ENCODE measurements around the gene DEPDC1B. TPM values are rescaled to one million over a fixed set of nuclear protein-coding genes. Genes with fewer than 3 reads are reported as not detected.

Gene DEPDC1B, protein sequence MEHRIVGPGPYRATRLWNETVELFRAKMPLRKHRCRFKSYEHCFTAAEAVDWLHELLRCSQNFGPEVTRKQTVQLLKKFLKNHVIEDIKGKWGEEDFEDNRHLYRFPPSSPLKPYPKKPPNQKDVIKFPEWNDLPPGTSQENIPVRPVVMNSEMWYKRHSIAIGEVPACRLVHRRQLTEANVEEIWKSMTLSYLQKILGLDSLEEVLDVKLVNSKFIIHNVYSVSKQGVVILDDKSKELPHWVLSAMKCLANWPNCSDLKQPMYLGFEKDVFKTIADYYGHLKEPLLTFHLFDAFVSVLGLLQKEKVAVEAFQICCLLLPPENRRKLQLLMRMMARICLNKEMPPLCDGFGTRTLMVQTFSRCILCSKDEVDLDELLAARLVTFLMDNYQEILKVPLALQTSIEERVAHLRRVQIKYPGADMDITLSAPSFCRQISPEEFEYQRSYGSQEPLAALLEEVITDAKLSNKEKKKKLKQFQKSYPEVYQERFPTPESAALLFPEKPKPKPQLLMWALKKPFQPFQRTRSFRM
- total RNA-seq: 2.4 TPM

DNA sequence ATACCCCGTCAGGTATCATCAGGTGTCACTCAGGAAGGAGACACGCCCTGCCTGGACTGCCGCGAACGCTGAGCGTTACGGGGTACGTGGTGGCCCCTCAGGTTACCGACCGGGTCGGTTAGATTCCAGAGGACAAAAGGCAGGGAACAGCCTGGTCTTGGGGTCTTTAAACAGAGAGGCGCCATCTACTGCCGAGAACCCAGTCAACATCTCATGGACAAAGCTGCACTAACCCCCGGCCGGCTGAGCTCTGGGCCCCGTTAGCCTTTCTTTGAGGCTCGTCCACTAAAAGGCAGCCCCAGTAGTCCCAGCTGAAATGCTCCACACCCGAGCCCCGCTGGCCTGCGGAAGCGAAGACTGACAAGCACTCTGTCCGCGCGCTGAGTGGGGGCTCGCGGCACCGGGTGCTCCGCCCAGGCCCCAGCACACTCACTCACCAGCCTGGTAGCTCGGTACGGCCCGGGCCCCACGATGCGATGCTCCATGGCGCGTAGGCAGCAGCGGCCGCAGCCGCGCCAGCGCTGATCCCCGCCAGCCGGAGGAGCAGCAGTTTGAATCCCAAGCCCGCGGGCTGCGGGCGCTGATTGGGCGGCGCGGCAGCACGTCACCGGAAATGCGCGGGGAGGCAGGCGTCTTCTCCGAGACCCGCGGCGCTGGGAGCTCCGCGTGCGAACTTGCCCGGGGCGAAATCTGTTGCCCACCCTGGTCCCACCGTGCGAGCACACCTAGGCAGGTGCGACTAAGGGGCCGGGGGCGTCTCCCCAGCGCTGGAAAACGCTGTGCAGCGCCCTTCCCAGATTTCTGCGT, at the start of gene DEPDC1B:
DEPDC1B (minus strand) TSS at position 558 of the 807 bp plus-strand sequence; CDS start at position 485, 73 bp downstream.
- DNase-seq (ENCODE audit: low spot score in 2 of 2): peak; percentile 46 to 90
- Histone ChIP-seq H3K9me3 (no peaks in the 10 kb centered on the region), H3K27ac (peak within 1 kb of the TSS; percentile 73 to 80), H3K27me3 (no peaks in the 10 kb centered on the region), H3K4me3 (peak within 1 kb of the TSS; percentile 72 to 88), H3K4me1 (peaks cover 0 to 10% of the 10 kb centered on the region in 2 donors), H3K36me3 (no peaks in the 10 kb centered on the region)
- TF ChIP-seq, protein P1, sequence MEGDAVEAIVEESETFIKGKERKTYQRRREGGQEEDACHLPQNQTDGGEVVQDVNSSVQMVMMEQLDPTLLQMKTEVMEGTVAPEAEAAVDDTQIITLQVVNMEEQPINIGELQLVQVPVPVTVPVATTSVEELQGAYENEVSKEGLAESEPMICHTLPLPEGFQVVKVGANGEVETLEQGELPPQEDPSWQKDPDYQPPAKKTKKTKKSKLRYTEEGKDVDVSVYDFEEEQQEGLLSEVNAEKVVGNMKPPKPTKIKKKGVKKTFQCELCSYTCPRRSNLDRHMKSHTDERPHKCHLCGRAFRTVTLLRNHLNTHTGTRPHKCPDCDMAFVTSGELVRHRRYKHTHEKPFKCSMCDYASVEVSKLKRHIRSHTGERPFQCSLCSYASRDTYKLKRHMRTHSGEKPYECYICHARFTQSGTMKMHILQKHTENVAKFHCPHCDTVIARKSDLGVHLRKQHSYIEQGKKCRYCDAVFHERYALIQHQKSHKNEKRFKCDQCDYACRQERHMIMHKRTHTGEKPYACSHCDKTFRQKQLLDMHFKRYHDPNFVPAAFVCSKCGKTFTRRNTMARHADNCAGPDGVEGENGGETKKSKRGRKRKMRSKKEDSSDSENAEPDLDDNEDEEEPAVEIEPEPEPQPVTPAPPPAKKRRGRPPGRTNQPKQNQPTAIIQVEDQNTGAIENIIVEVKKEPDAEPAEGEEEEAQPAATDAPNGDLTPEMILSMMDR (IDR thresholded peaks at IDR 0.05): peak in 2 of 3 experiments; percentile 10 to 26
- intact Hi-C loops (cut with DNase I): no loop called here

DNA sequence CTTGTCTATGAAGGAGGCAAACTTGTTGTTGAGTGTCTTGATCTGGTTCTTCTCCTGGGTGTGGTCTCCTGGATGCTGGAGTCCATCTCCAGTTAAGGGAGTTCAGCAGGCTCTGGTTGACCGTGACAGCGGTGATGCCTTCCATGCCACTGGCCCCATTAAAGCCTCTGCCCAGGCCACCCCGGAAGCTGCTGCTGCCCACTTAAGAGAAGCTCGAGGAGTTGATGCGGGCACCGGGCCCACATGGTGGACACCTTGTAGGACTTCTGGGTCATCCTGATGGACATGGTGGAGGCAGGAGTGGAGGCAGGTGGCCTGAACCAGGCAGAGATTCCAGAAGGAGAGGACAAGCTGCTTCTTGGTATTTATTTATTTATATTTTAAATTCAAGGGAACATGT, 44.7 kb upstream of the DEPDC1B start:
- DNase-seq (ENCODE audit: low spot score in 2 of 2): no peak
- Histone ChIP-seq H3K9me3 (peaks cover 0 to 24% of the 10 kb centered on the region in 2 donors), H3K4me1 (no peaks in the 10 kb centered on the region), H3K27me3 (no peaks in the 10 kb centered on the region), H3K36me3 (no peaks in the 10 kb centered on the region), H3K4me3 (no peak overlapping the region), H3K27ac (no peak overlapping the region)
- intact Hi-C loops (cut with DNase I): no loop called here
- TF ChIP-seq, protein P1 (IDR thresholded peaks at IDR 0.05): no peak

DNA sequence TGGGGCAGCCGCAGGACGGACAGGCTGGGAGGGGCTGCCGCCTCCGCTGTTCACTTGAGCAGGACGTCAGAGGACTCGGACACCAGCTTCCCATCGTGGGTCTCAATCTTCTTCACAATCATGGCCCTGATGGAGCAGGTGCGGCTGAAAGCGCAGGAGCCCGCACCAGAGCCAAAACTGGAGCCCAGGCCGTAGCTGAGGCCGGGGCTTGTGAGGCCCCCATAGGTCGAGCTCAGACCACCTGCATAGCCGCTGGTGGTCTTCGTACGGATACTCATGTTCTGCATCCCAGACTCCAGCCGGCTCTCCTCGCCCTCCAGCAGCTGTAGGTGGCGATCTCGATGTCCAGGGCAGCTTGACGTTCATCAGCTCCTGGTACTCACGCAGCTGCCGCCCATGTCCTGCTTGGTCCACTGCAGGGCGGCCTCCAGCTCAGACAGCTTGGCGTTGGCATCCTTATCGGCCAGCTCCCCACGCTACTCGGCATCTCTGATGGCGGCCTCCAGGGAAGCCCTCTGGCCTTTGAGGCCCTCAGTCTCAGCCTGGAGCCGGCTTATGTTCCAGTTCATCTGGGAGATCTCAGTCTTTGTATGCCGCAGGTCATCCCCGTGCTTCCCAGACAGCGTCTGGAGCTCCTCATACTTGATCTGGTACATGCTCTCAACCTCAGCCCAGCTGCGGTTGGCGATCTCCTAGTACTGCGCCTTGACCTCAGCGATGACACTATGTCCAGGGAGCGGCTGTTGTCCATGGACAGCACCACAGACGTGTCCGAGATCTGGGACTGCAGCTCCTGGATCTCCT, 43.7 kb upstream of the DEPDC1B start:
- no peaks in the 10 kb centered on the region for H3K27me3 ChIP-seq
- TF ChIP-seq, protein P1 (IDR thresholded peaks at IDR 0.05): no peak
- intact Hi-C loops (cut with DNase I): no loop called here
- no peak overlapping the region for H3K27ac ChIP-seq
- no peak for DNase-seq (ENCODE audit: low spot score in 2 of 2)
- H3K4me3 ChIP-seq: no peak overlapping the region
- no peaks in the 10 kb centered on the region for H3K36me3 ChIP-seq
- H3K4me1 ChIP-seq: no peaks in the 10 kb centered on the region
- peaks cover 0 to 21% of the 10 kb centered on the region in 2 donors for H3K9me3 ChIP-seq

DNA sequence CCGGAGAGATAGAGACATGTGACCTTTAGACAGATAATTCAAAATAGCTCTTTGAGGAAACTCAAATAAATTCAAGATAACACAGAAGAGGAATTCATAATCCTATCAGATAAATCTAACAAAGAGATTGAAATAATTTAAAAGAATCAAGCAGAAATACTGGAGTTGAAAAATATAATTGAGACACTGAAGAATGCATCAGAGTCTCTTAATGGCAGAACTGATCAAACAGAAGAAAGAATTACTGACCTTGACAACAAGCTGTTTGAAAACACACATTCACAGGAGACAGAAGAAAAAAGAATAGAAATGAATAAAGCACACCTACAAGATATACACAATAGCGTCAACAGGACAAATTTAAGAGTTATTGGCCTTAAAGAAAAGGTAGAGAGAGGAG, 40.4 kb upstream of the DEPDC1B start:
- intact Hi-C loops (cut with DNase I): no loop called here
- Histone ChIP-seq H3K27ac (no peak overlapping the region), H3K9me3 (peaks cover 0 to 21% of the 10 kb centered on the region in 2 donors), H3K4me1 (no peaks in the 10 kb centered on the region), H3K27me3 (no peaks in the 10 kb centered on the region), H3K4me3 (no peak overlapping the region), H3K36me3 (no peaks in the 10 kb centered on the region)
- TF ChIP-seq, protein P1 (IDR thresholded peaks at IDR 0.05): no peak
- DNase-seq (ENCODE audit: low spot score in 2 of 2): no peak

DNA sequence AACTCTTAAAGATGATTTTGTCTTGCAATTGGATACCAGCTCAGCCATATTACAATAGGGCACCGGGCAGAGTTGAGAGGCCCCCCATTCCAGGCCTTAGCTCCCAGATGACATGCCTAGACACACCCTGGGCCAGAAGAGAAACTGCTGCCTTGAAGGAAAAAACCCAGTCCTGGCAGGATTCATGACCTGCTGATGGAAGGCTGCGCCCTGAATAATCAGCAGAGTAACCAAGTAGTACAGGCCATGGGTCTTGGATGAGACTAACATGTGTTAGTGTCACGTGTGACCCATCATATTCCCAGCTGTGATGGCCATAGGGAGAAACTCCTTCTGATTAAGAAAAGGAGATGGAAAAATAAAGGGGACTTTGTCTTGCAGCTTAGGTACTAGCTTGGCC, 39.0 kb upstream of the DEPDC1B start:
- DNase-seq (ENCODE audit: low spot score in 2 of 2): no peak
- TF ChIP-seq, protein P1 (IDR thresholded peaks at IDR 0.05): no peak
- intact Hi-C loops (cut with DNase I): no loop called here

More for the DNA sequence above, 39.0 kb upstream of the DEPDC1B start:
- Histone ChIP-seq H3K27me3 (no peaks in the 10 kb centered on the region), H3K27ac (no peak overlapping the region), H3K36me3 (no peaks in the 10 kb centered on the region), H3K4me3 (no peak overlapping the region), H3K9me3 (peaks cover 0 to 21% of the 10 kb centered on the region in 2 donors), H3K4me1 (no peaks in the 10 kb centered on the region)
